Stomach smooth muscle (tissue), 2 donors: Measurements from ENCODE around the gene AKAP13.

Source experiments
- H3K27ac ChIP-seq: one replicate; pipeline ENCODE4 v1.7.0; 2013; ENCODE audit warnings: mild to moderate bottlenecking, low read length, inconsistent platforms
- H3K27me3 ChIP-seq, 2 donors: one replicate each; pipeline ENCODE4 v1.7.0; 2013; ENCODE audit warnings: low read length in 2 of 2; ENCODE audit not compliant: insufficient read depth in 2 of 2, control insufficient read depth in 1 of 2
- H3K36me3 ChIP-seq, 2 donors: one replicate each; pipeline ENCODE4 v1.7.0; 2013; ENCODE audit warnings: low read length in 2 of 2; ENCODE audit not compliant: control insufficient read depth in 2 of 2, insufficient read depth in 2 of 2
- H3K4me1 ChIP-seq: one replicate; pipeline ENCODE4 v1.7.0; 2013; ENCODE audit warnings: low read length; ENCODE audit not compliant: control insufficient read depth, insufficient read depth
- H3K4me3 ChIP-seq, 2 donors: one replicate each; pipeline ENCODE4 v1.7.0; 2013; ENCODE audit warnings: low read length in 2 of 2
- H3K9ac ChIP-seq, 2 donors: one replicate each; pipeline ENCODE4 v1.7.0; 2013; ENCODE audit warnings: low read length in 2 of 2, mild to moderate bottlenecking in 1 of 2
- H3K9me3 ChIP-seq, 2 donors: one replicate each; pipeline ENCODE4 v1.7.0; 2013; ENCODE audit warnings: low read length in 2 of 2; ENCODE audit not compliant: control insufficient read depth in 2 of 2
- donor health status: healthy.
- donor health status: Pancreatic carcinoma.

The AKAP13 gene

GRCh38 chr15:85380217-85380811, at the start of gene AKAP13:
Gene AKAP13 (plus strand): TSS chr15:85380603. CDS start chr15:85485721, 105,118 bp downstream.
- Histone ChIP-seq H3K36me3 (no peaks in the 10 kb centered on the region), H3K9ac (peak within 1 kb of the TSS; percentile 68 to 69), H3K9me3 (no peaks in the 10 kb centered on the region), H3K27me3 (no peaks in the 10 kb centered on the region), H3K4me1 (peaks cover 12% of the 10 kb centered on the region), H3K4me3 (peak within 1 kb of the TSS; percentile 77 to 85), H3K27ac (peak within 1 kb of the TSS; percentile 64)

GRCh38 chr15:85330901-85331588, 49.4 kb upstream of the AKAP13 start:
- Histone ChIP-seq H3K9ac (peak overlapping the region; percentile 64 to 68), H3K9me3 (no peaks in the 10 kb centered on the region), H3K27ac (peak overlapping the region; percentile 96), H3K36me3 (no peaks in the 10 kb centered on the region), H3K4me3 (peak overlapping the region; percentile 23 to 29), H3K4me1 (peaks cover 14% of the 10 kb centered on the region), H3K27me3 (no peaks in the 10 kb centered on the region)

GRCh38 chr15:85331655-85332285, 48.6 kb upstream of the AKAP13 start:
- Histone ChIP-seq H3K27ac (peak overlapping the region; percentile 96), H3K36me3 (no peaks in the 10 kb centered on the region), H3K4me1 (peaks cover 14% of the 10 kb centered on the region), H3K9me3 (no peaks in the 10 kb centered on the region), H3K9ac (peak overlapping the region; percentile 64 to 68), H3K4me3 (peak overlapping the region; percentile 23 to 29), H3K27me3 (no peaks in the 10 kb centered on the region)

GRCh38 chr15:85333132-85333831, 47.1 kb upstream of the AKAP13 start:
- no peaks in the 10 kb centered on the region for H3K27me3 ChIP-seq
- no peak overlapping the region for H3K4me3 ChIP-seq
- H3K9ac ChIP-seq: no peak overlapping the region
- no peak overlapping the region for H3K27ac ChIP-seq
- no peaks in the 10 kb centered on the region for H3K36me3 ChIP-seq
- H3K4me1 ChIP-seq: peaks cover 24% of the 10 kb centered on the region
- H3K9me3 ChIP-seq: no peaks in the 10 kb centered on the region

GRCh38 chr15:85334241-85334640, 46.2 kb upstream of the AKAP13 start:
- H3K9ac ChIP-seq: no peak overlapping the region
- H3K27me3 ChIP-seq: no peaks in the 10 kb centered on the region
- no peak overlapping the region for H3K4me3 ChIP-seq
- peaks cover 24% of the 10 kb centered on the region for H3K4me1 ChIP-seq
- no peak overlapping the region for H3K27ac ChIP-seq
- H3K9me3 ChIP-seq: no peaks in the 10 kb centered on the region
- H3K36me3 ChIP-seq: no peaks in the 10 kb centered on the region

GRCh38 chr15:85335193-85335942, 45.0 kb upstream of the AKAP13 start:
- no peak overlapping the region for H3K27ac ChIP-seq
- H3K9ac ChIP-seq: no peak overlapping the region
- H3K36me3 ChIP-seq: no peaks in the 10 kb centered on the region
- H3K27me3 ChIP-seq: no peaks in the 10 kb centered on the region
- no peaks in the 10 kb centered on the region for H3K9me3 ChIP-seq
- H3K4me3 ChIP-seq: no peak overlapping the region
- peaks cover 24% of the 10 kb centered on the region for H3K4me1 ChIP-seq

GRCh38 chr15:85336880-85337279, 43.5 kb upstream of the AKAP13 start:
- Histone ChIP-seq H3K36me3 (no peaks in the 10 kb centered on the region), H3K4me3 (peak overlapping the region in 1 of 2 donors; percentile 8), H3K27ac (no peak overlapping the region), H3K4me1 (peaks cover 11% of the 10 kb centered on the region), H3K27me3 (no peaks in the 10 kb centered on the region), H3K9ac (no peak overlapping the region), H3K9me3 (no peaks in the 10 kb centered on the region)

- Histone ChIP-seq H3K4me1 (peaks cover 10% of the 10 kb centered on the region), H3K27ac (no peak overlapping the region), H3K9me3 (no peaks in the 10 kb centered on the region), H3K4me3 (peak overlapping the region in 1 of 2 donors; percentile 52), H3K27me3 (no peaks in the 10 kb centered on the region), H3K9ac (no peak overlapping the region), H3K36me3 (no peaks in the 10 kb centered on the region)
Measured at GRCh38 chr15:85337425-85338074, 42.9 kb upstream of the AKAP13 start.

- Histone ChIP-seq H3K36me3 (no peaks in the 10 kb centered on the region), H3K9me3 (no peaks in the 10 kb centered on the region), H3K27ac (no peak overlapping the region), H3K4me1 (peaks cover 10% of the 10 kb centered on the region), H3K9ac (no peak overlapping the region), H3K4me3 (no peak overlapping the region), H3K27me3 (no peaks in the 10 kb centered on the region)
Measured at GRCh38 chr15:85340321-85340665, 40.1 kb upstream of the AKAP13 start.

GRCh38 chr15:85340852-85341251, 39.6 kb upstream of the AKAP13 start:
- H3K9me3 ChIP-seq: no peaks in the 10 kb centered on the region
- no peaks in the 10 kb centered on the region for H3K36me3 ChIP-seq
- H3K9ac ChIP-seq: no peak overlapping the region
- peaks cover 10% of the 10 kb centered on the region for H3K4me1 ChIP-seq
- no peaks in the 10 kb centered on the region for H3K27me3 ChIP-seq
- no peak overlapping the region for H3K27ac ChIP-seq
- H3K4me3 ChIP-seq: no peak overlapping the region
